Inferior parietal cortex (tissue), 1 donor: ENCODE data around the gene PRSS21.
A peak's percentile ranks its signal among the peaks of the same experiment; 100 is the strongest.

Experiments
- DNase-seq: peaks from one replicate; pipeline ENCODE4 v3.0.0-alpha.2; 2016; ENCODE audit errors: extremely low spot score

Gene PRSS21

DNA sequence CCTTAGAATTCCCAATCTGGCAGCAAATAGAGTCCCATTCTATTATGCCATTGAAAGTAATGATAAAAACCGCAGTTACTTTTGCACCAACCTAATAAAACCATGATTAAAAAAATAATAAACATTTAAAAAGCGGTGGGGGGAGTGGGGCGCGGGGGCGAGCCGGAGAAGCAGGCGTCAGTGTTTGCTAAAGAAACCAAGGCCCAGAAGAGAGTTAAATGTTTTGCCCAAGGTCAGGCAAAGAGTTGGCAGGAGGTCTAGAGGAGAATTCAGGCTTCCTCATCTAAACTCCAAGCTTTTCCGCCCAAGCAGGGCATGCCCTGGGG is 50.6 kb downstream of the PRSS21 start:
- no peak for DNase-seq

- DNase-seq: peak; percentile 92
These were observed 51.2 kb downstream of the PRSS21 start for GRCh38 chr16:2867987-2868789.
